ENCODE measurements around the gene SLC7A9.
"Not testable (repeated sequence)": the region's sequence is repeated elsewhere in the genome, so short reads cannot be mapped to it uniquely, and the experiment has no call there.

SLC7A9 gene

DNA sequence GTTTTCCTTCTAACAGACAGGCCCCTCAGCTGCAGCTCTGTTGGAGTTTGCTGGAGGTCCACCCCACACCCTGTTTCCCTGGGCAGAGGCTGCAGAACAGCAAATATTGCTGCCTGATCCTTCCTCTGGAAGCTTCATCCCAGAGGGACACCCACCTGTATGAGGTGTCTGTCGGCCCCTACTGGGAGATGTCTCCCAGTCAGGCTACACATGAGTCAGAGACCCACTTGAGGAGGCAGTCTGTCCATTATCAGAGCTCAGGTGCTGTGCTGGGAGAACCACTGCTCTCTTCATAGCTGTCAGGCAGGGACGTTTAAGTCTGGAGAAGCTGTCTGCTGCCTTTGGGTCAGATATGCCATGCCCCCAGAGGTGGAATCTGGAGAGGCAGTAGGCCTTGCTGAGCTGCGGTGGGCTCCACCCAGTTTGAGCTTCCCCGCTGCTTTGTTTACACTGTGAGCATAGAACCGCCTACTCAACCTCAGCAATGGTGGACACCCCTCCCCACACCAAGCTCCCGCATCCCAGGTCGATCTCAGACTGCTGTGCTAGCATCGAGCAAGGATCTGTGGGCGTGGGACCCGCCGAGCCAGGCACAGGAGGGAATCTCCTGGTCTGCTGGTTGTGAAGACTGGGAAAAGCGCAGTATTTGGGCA is 82.3 kb downstream of the SLC7A9 start:
- not testable (repeated sequence) for DNase-seq

GRCh38 chr19:32782089-32782488 is 87.5 kb downstream of the SLC7A9 start:
- DNase-seq, result not testable (repeated sequence)

DNA sequence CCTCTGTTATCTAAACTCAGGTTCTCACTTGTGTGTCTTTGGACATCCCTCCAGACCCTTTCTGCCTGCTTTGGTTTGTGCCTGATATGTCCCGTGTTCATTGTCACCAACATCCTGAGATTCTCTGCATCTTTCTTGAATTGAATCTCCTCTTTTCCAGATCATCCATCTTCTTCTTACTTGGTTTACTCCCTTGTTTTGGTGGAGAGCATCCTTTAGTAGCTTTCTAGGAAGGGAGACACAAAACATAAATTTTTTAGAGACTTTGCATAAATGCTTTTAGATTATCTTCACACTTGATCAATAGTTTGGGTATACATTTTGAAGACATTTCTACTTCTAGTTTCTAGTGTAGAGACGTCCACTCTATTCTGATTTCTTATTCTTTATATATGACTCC is 88.3 kb downstream of the SLC7A9 start:
- no peak for DNase-seq
